Progenitor cell of endocrine pancreas (in vitro differentiated cells): ENCODE results near the gene REC8. TPM values are rescaled to one million over a fixed set of nuclear protein-coding genes. Genes with fewer than 3 reads are reported as not detected.

Experiments
- DNase-seq: peaks from one replicate; pipeline ENCODE4 v3.0.0; 2021; ENCODE audit warnings: low spot score; ENCODE audit not compliant: unreplicated experiment
- H3K27ac Mint-ChIP-seq: 2 replicates; pipeline ENCODE4 v1.8.0; 2021; ENCODE audit warnings: mild to moderate bottlenecking, moderate library complexity, mixed read lengths
- H3K27me3 Mint-ChIP-seq: 2 replicates; pipeline ENCODE4 v1.8.0; 2021; ENCODE audit warnings: mixed read lengths
- H3K36me3 Mint-ChIP-seq: 2 replicates; pipeline ENCODE4 v1.8.0; 2022; ENCODE audit warnings: mixed read lengths; ENCODE audit not compliant: insufficient read depth
- H3K4me1 Mint-ChIP-seq: 2 replicates; pipeline ENCODE4 v1.8.0; 2021; ENCODE audit warnings: low read depth, mixed read lengths
- H3K4me3 Mint-ChIP-seq: 2 replicates; pipeline ENCODE4 v1.8.0; 2021; ENCODE audit warnings: low read depth, mild to moderate bottlenecking, moderate library complexity, mixed read lengths
- H3K9me3 Mint-ChIP-seq: 2 replicates; pipeline ENCODE4 v1.8.0; 2021; ENCODE audit warnings: low read depth, mixed read lengths
- total RNA-seq: library from RNA; stranded (reverse); gene quantifications from 2 replicates; pipeline ENCODE4 v1.2.1, GENCODE V29; 2021
- TF ChIP-seq, protein P1 (sequence below): fragments of 200-600 bp; sonication (generic); IDR thresholded peaks from one replicate; pipeline ENCODE4 v1.5.0; 2021; ENCODE audit warnings: antibody characterized with exemption, mild to moderate bottlenecking; ENCODE audit not compliant: unreplicated experiment

The REC8 gene
- total RNA-seq, 1 donor from 2014 or later = 408 TPM

DNA sequence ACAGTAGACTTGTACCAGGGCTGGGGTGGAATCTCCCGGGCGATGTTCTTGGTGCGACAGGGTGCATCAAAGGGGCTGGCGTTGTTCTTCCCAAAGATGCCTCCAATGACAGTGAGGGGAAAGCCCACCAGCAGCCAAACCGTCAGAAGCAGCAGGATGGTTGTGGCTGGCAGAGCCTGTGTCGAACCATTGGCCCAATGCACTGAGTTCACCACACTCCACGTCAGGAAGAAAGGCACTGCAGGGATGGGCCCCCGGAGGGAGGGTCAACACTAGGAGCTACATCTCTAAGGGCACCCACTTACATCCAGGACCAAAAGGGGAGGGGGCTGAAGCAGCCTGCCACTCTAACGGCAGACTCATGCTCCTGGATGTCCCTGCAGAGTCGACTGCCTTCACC is 18.5 kb downstream of the REC8 start:
- Mint-ChIP-seq H3K27me3 (no peaks in the 10 kb centered on the region), H3K9me3 (no peaks in the 10 kb centered on the region), H3K4me1 (peaks cover 22% of the 10 kb centered on the region), H3K36me3 (peaks cover 23% of the 10 kb centered on the region), H3K27ac (no peak overlapping the region), H3K4me3 (no peak overlapping the region)
- DNase-seq = no peak
- TF ChIP-seq, protein P1, sequence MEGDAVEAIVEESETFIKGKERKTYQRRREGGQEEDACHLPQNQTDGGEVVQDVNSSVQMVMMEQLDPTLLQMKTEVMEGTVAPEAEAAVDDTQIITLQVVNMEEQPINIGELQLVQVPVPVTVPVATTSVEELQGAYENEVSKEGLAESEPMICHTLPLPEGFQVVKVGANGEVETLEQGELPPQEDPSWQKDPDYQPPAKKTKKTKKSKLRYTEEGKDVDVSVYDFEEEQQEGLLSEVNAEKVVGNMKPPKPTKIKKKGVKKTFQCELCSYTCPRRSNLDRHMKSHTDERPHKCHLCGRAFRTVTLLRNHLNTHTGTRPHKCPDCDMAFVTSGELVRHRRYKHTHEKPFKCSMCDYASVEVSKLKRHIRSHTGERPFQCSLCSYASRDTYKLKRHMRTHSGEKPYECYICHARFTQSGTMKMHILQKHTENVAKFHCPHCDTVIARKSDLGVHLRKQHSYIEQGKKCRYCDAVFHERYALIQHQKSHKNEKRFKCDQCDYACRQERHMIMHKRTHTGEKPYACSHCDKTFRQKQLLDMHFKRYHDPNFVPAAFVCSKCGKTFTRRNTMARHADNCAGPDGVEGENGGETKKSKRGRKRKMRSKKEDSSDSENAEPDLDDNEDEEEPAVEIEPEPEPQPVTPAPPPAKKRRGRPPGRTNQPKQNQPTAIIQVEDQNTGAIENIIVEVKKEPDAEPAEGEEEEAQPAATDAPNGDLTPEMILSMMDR = no peak

DNA sequence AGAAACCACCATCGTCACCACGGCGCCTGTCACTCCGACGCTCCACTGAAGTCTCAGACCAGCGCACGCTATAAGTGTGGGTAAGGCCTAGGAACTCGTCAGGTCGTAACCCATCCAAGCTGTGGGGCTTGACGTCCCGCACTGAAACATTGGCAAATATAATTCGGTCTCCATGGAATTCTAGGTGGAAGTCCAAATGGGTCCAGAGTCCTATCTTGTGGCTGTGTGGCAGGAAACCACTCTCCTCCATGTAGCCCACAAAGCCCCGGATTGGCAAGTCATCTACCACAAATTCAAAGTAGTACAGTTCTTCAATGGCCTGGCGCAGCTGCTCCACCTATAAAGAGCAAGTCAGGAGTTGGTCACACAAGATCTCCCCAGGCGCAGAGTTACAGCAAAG is 21.1 kb downstream of the REC8 start:
- H3K4me3 Mint-ChIP-seq = no peak overlapping the region
- DNase-seq = no peak
- H3K27ac Mint-ChIP-seq = no peak overlapping the region
- H3K36me3 Mint-ChIP-seq = peaks cover 21% of the 10 kb centered on the region
- H3K27me3 Mint-ChIP-seq = no peaks in the 10 kb centered on the region
- no peaks in the 10 kb centered on the region for H3K9me3 Mint-ChIP-seq
- TF ChIP-seq, protein P1 = no peak
- H3K4me1 Mint-ChIP-seq = peaks cover 25% of the 10 kb centered on the region

DNA sequence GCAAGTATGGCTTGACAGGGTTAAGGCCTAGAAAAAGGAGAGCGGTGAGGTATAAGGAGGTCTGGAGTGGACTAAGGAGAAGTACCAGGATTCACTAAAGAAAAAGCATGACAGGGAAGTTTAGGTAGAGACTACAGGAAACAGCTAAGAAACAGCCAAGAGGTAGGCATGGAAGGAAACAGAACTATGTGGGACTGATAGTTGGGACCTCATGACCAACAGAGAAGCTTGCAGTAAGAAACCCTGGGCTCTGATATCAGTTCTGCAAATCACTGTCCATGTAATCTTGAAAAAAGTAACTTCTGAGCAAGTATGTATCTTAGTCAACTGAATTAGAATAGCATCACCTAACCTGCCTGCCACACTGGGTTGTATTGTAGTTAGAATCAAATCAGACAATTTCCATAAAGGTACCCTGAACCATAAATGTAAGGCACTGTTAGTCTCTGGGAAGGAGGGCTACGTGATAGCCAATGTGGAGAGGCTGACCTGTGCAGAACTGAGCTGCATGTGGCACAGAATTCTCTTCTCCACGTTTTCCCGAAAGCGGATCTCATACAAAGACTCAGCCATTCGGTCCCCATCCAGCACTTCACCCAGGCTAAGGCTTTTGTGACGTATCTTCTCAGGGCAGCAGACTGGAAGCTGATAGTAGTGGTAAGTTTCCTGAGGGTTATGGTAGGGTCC is 22.4 kb downstream of the REC8 start:
- no peak for DNase-seq
- peaks cover 18% of the 10 kb centered on the region for H3K4me1 Mint-ChIP-seq
- H3K36me3 Mint-ChIP-seq = peaks cover 22% of the 10 kb centered on the region
- TF ChIP-seq, protein P1 = no peak
- peak overlapping the region; percentile 91 for H3K4me3 Mint-ChIP-seq
- no peak overlapping the region for H3K27ac Mint-ChIP-seq
- H3K27me3 Mint-ChIP-seq = no peaks in the 10 kb centered on the region
- no peaks in the 10 kb centered on the region for H3K9me3 Mint-ChIP-seq

DNA sequence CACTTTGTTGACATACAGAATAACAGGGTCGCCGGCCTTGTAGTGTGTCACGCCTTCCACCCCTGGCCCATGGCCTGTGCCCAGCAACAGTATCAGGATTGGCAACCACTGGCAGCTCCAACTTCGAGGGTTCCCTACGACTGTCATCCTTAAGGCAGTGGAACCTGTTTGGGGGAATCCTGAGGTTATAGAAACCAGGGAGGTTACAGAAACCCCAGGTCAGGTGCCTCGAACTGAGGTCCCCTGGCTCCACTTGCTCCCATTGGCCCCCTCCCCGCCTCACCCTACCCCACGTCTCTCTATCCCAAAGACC is 22.9 kb downstream of the REC8 start:
- peak overlapping the region; percentile 91 for H3K4me3 Mint-ChIP-seq
- TF ChIP-seq, protein P1 = no peak
- no peaks in the 10 kb centered on the region for H3K9me3 Mint-ChIP-seq
- peaks cover 17% of the 10 kb centered on the region for H3K4me1 Mint-ChIP-seq
- no peak for DNase-seq
- peaks cover 23% of the 10 kb centered on the region for H3K36me3 Mint-ChIP-seq
- H3K27ac Mint-ChIP-seq = peak overlapping the region; percentile 77
- H3K27me3 Mint-ChIP-seq = no peaks in the 10 kb centered on the region

DNA sequence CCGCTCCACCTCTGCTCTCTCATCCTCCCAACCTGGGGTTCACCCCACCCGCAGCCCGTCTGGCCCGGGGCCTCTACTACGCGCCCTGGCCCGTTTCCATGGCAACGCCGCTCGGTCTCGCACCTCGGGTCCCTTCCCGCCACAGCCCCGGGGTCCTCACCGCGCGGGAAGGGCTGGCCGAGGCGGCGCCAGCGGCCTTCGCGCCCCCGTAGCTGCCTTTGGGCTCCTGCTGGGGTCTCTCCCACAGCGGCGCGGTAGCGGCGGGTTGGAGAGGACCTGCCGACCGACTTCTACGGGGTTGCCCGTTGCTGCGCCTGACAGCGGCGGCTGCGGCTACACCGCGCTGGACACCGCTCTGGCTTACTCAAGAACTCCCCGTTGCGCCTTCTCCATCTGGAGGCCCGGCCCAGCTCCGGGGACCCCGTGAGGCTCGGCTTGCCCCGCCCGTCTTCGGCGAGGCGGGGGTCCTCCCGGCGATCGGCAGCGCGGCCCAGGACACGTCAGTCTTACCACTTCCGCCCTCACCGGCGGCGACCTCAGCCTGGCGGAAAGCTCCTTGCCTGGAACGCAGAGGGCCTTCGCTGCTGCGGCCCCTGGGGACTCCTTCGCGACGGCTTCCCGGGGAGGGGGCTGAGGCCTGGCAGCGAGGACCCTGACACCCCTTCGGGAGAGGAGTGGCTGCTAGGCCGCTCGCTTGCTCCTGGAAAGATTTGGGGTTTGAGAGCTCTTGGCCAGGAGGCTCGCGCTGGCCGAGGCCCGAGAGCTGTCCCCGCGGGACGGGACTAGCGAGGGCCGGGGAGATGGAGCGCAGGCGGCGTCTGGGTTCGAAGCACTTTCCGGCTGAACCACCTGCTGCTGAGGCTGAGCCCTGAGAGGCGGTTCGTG is 23.5 kb downstream of the REC8 start, which contains the start of gene TM9SF1:
TM9SF1 (minus strand) TSS at position 256 of the 885 bp plus-strand sequence. CDS start 422 bp downstream, outside the sequence.
- peaks cover 24% of the 10 kb centered on the region for H3K36me3 Mint-ChIP-seq
- peak within 1 kb of the TSS; percentile 91 for H3K4me3 Mint-ChIP-seq
- TF ChIP-seq, protein P1 = no peak
- H3K27me3 Mint-ChIP-seq = no peaks in the 10 kb centered on the region
- DNase-seq = peak; percentile 63
- peak within 1 kb of the TSS; percentile 97 for H3K27ac Mint-ChIP-seq
- peaks cover 17% of the 10 kb centered on the region for H3K4me1 Mint-ChIP-seq
- H3K9me3 Mint-ChIP-seq = no peaks in the 10 kb centered on the region
